ENCODE results near the gene SNRPA.
"Not testable (repeated sequence)": the region's sequence is repeated elsewhere in the genome, so short reads cannot be mapped to it uniquely, and the experiment has no call there.

The SNRPA gene

GRCh38 chr19:40802300-40803169, 51.5 kb downstream of the SNRPA start:
- peak; percentile 53 for DNase-seq

GRCh38 chr19:40803170-40803856, 52.3 kb downstream of the SNRPA start:
- no peak for DNase-seq

GRCh38 chr19:40803857-40804782, 53.1 kb downstream of the SNRPA start:
- peak; percentile 64 for DNase-seq

GRCh38 chr19:40804783-40805242, 53.8 kb downstream of the SNRPA start:
- no peak for DNase-seq

- no peak for DNase-seq
Measured at GRCh38 chr19:40805258-40805868, 54.4 kb downstream of the SNRPA start.

- peak; percentile 92 for DNase-seq
Measured at GRCh38 chr19:40806423-40807146, 55.6 kb downstream of the SNRPA start.

GRCh38 chr19:40807147-40808020, 56.4 kb downstream of the SNRPA start:
- no peak for DNase-seq

- no peak for DNase-seq
Measured at GRCh38 chr19:40808021-40808325, 57.0 kb downstream of the SNRPA start.

GRCh38 chr19:40808497-40808896, 57.5 kb downstream of the SNRPA start:
- DNase-seq: no peak

GRCh38 chr19:40809358-40810086, 58.5 kb downstream of the SNRPA start:
- no peak for DNase-seq

GRCh38 chr19:40810160-40810559, 59.2 kb downstream of the SNRPA start:
- no peak for DNase-seq

GRCh38 chr19:40810649-40811408, 59.8 kb downstream of the SNRPA start:
- peak; percentile 76 for DNase-seq

GRCh38 chr19:40811478-40812341, 60.7 kb downstream of the SNRPA start:
- DNase-seq: no peak

GRCh38 chr19:40812571-40812970, 61.6 kb downstream of the SNRPA start:
- DNase-seq: not testable (repeated sequence)

GRCh38 chr19:40813182-40813581, 62.2 kb downstream of the SNRPA start:
- DNase-seq: no peak
